Stimulated activated CD8-positive, alpha-beta memory T cell treated with anti-CD3 and anti-CD28 coated beads, Interleukin-4, amount 100 ng/mL, for 4 hours (primary cell): Measurements from ENCODE around the gene RASGEF1C.

Experiments
- DNase-seq, 2 donors: peaks; one replicate each; pipeline ENCODE4 v3.0.0-alpha.2; 2020; ENCODE audit warnings: low read depth in 2 of 2, low spot score in 1 of 2

Gene RASGEF1C

DNA sequence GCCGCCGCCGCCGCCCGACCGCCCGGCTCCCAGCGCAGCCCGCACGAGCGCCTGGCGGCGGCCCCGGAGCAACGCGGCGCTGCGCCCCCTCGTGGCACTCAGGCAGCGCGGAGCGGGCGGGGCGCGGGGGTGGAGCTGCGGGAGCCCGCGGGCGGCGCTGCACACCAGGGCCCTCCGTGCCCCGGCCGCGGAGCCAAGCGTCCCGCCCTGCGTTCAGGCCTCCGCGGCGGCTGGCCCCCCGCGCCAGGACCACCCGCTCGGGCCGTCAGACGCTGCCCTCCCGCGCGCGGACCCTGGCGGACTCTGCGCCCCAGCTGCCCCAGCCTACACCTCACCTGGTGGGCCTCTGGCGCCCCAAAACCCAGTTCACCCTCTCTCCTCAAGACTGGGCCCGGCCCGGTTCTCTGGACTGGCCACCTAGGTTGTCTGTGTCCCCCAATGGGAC, at the start of gene RASGEF1C:
RASGEF1C (minus strand) TSS at position 75 of the 445 bp plus-strand sequence. CDS start 71,159 bp downstream, outside the sequence.
- DNase-seq = peak in 1 of 2 donors; percentile 12

DNA sequence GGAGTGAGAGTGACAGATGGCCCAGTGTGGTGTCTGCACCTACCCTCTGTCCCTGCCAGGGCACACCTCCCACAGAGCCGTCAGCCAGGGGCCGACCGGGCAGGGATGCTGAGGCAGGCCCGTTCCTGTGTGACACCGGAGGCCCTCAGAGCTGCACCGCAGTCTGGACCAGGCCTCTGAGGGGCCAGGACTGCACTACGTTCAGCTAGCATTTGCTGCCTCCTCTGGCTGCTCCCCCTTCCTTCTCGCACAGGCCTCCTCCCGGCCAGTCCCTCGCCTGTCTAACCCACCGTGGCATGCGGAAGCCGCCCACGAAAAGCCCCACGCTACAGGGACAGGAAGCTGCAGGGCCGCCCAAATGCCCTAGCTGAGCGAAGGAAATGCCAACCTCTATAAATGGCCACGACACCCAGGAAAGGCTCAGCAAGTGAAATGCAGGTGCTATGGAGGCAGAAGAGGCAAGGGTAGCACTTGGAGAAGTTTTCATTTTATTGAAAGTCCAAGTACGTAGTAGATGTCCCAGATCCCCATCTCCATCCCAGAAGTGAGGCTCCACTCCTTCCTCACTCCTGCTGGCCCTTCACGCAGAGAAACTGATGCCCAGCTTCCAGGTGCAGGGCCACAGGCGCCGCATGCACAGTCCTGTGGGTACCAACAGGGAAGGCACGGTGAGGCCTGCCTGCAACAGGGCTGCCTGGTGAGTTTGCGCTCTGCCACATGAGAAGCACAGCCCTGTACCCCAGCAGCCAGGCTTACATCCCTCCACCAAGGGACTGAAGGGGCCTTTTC, 44.2 kb upstream of the RASGEF1C start:
- DNase-seq = no peak

DNA sequence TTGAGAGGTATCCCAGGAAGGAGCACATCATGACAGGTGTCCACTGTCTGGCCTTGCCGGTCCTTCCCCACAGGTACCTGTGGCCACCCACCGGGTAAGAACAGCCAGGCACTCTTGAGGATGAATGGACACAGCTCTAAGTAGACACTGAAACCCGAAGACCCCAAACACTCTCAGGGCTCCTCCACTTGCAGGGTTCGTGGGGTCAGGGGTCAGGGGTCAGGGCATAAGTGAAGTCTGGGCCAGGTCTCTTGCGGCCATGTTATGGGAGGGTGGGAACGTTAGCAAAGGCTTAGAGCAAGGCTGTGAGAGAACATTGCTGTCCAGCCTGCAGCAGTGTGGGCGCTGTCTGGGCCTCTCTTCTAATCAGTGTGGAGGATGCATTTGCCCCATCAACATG, 42.9 kb upstream of the RASGEF1C start:
- DNase-seq = no peak

DNA sequence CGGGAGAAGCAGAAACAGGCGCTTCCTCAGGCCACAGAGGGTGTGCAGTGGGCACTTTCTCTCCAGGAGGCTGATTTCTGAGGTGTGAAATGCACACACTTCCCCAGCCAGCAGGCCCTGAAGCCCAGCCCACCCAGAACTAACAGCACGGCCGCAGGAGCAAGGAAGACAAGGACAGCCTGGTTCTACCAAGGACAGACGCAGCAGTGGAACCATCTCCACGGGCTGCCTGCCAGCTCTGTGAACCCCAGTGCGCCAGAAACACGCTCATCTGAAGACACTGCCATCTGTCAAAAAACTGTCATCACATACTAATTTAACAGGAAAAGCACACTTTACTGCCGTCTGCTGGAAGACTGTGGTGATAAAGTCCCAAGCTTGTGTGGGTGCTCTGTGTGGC, 42.1 kb upstream of the RASGEF1C start:
- no peak for DNase-seq

DNA sequence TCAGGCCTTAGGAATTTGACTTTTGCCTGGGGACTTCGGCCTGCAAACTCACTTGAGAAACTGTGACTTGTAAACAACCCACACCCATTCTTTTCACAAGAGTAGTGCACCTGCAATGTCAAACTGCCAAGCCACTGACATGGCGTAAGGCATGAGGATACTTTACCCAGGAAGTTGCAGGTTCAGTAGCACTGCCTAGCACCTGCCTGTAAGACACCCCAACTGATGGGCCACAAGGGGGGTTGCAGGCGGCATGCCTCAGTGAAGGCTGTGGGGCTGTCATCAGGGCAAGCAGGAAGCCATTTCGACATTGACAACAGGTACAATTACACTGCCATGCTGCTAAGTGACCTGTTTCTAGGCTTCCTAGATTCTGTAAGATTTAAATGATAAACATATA, 41.3 kb upstream of the RASGEF1C start:
- DNase-seq = no peak

DNA sequence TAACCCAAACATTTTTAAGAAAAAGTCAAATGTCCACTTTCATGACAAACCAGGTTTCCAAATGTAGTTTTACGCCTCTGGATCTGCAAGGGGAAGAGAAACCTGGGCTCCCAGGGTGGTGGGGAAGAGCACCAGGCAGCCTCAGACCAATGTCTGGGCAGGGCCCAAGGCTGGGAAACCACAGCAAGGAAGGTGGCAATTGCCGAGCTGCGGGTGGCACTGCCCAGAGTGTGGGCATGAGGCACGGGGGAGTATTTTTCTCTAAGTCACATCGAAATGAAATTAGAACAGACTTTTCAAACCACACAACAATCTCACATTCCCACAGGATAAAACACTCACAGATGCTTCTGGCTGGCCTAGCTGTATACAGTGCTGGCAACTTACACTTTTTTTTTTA, 32.6 kb upstream of the RASGEF1C start:
- no peak for DNase-seq

DNA sequence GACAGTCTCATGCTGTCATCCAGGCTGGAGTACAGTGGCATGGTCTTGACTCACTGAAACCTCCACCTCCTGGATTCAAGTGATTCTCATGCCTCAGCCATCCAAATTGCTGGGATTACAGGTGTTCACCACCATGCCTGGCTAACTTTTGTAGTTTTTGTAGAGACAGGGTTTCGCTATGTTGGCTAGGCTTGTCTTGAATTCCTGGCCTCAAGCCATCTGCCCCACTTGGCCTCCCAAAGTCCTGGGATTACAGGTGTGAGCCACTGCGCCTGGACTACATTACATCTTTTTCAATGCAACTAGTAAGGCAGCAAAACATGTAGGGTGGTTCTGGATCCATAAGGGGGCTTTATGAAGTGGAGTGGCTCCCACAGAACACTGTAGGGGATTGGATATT, 29.6 kb upstream of the RASGEF1C start:
- no peak for DNase-seq

DNA sequence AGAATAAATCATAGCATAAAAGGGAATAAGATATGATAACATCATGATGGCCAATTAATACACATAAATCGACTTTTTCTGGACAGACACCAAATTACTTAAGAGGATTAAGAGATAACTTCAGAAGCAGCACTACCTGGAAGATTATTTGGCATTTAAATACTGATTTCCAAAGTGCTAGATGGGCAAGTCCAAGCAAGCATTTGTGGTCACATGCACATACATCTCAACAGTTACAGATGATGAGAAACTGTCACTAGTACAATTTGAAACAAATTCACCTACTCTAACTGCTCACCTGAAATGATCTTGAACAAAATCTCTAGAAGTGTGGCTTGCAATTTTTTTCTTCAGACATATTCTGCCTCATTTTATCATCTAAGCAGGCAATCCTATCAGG, 26.8 kb upstream of the RASGEF1C start:
- DNase-seq = no peak

DNA sequence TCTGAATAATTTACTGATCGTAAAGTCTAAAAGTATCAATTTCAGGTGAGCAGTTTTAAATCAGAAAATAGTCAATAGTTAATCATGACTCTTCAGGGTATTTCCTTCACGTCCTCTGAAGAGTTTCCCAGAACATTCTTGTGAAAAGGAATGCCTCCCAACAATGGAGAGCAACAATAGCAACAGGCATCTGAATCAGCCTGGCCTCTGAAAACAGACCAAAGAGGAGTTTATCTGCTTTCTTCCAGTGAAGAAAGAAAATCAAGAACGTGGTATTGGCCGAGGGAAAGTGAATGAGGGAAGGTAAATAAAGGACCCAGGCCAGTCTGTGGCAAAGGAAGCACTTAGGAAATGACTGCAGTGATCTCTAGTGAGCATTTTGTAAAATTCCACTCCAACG, 26.1 kb upstream of the RASGEF1C start:
- DNase-seq = no peak

DNA sequence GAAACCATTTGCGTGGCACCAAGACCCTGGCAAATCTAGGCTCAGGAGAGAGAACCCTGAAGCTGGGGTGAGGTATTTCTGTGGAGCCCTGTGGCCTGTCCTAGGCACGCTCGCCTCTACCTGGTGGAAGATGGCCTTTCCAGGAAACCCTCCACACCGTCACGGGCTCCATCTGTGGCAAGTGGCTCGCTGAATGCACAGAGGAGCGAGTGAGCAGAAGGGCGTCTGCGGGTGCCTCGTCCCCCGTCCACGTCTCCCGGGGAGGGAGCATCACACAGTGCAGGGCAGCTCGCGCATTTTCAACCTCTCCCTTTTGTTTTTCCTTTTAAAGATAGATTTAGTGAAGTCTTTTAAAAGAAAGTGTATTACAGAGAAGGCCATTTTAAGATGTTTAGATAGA, 25.3 kb upstream of the RASGEF1C start:
- no peak for DNase-seq

DNA sequence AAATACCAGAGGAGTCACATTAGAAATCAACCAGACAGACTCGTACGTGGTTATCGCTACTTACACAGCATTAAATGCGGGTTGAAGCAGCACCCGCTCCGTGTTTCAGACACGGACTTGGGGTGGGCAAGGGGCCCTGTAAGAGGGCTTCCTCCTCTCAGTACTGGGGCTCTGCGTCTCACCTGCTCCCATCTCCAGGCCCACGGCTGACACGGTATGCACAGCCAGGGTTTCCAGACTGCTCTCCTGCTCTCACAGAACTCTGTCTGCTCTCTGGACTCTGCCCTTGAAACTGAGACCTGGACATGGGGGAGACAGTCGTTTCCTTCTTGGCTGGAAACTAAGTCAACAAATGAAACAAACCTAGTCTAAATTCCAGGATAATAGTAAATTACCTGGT, 24.7 kb upstream of the RASGEF1C start:
- DNase-seq = no peak

DNA sequence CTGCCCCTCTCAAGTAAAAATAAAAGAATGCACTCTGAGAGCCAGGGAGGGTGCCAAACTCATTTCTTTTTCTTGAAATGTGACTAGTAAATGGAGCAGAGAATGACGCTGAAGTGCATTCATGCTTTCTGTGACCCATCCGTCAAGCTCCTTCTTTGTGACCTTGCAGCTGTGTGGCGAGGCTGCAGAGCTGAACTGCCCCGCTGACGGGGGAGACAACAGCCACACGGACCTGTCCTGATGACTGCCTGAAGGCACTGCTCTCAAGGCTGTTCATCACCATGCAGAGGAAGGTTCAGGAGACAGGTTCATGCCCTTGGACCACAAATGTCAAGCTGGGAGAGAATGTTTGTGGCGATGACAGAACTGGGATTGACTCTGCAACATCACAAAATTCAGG, 21.0 kb upstream of the RASGEF1C start:
- DNase-seq = no peak

DNA sequence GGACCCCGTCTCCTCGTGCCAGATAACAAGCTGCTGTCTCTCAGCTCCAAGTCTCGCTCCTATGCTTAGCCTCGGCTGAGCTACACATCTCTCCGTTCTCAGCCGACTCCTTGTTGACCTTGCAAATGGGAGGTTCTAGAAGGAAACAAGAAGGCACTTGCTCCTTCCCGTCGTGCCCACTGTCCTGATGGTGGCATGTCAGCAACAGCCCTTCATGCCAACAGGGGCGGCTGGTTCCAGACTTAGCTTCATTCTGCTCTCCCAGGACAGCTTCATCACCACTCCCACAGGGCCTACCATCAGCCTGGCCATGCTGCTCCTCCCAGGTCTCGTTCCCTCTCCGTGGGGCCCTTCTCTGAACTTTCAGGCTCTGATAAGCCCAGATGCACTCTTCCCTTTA, 13.0 kb upstream of the RASGEF1C start:
- DNase-seq = no peak

DNA sequence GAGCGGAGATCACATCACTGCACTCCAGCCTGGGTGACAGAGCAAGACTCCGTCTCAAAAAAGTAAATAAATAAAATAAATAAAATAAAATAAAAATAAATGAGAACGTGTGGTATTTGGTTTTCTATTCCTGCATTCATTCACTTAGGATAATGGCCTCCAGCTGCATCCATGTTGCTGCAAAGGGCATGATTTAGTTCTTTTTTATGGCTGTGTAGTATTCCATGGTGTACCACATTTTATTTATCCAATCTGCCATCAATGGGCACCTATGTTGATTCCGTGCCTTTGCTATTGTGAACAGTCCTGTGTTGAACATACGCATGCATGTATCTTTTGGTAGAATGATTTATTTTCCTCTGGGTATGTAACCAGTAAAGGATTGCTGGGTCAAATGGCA, 8.8 kb upstream of the RASGEF1C start:
- DNase-seq = no peak

DNA sequence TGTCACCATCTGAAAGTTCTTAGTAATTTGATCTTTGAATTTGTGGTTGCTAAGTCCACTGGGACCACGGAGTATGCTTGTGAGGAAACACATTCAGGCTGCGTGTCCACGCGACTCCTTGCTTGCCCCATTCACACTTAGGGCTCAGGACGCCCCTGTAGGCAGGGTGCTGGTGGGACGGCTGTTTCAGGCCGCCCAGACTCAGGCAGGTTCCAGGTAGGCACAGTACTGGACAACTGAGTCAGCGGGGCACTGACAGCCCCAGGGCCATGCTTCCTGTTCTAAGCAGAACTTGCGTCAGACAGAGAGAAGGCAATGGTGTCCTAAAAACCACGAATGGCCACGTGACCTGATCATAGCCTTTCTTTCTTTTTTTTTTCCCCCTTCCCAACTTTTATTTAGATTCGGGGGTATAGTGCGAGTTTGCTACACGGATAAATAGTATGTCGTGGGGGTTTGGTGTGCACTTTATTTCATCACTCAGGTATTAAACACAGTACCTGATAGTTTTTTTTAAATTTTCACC, 7.7 kb upstream of the RASGEF1C start:
- DNase-seq = no peak

DNA sequence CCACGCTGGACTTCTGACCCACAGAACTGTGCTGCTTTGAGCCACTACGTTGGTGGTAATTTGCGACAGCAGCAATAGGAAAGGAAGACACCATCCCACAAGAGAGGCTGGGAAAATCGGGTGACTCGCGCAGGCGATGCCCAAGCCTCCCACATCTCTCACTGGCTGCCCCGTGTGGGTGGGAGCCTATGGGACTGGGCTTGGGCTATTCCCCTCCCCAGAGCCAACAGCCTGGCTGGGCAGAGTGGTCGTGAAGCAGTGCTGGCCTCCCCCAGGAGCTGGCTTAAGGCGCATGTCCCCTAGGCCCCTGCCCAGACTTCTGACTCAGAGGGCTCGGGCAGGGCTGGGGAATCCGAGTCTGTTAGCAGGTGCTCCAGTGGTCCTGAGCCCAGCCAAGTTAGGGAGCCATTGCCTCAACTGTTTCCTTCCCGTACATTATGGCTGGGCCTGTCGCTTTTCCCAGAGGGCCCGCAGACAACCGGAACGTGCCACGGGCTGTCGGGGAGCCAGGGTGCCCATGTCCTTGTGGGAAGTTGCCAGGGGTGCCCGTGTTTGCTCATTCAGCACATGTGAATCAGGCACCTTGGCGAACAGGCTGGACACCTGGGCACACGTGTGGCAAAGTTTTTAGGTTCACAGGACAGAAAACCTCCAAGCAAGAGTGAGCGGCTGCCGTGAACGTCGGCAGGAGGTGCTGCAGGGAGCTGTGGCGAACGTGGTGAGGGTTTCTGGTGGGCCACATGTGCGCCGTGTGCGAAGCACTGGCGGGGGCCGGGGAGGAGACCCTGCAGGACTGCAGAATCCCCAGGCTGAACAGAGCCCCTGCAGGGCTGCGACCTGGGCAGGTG, 7.0 kb upstream of the RASGEF1C start:
- no peak for DNase-seq

DNA sequence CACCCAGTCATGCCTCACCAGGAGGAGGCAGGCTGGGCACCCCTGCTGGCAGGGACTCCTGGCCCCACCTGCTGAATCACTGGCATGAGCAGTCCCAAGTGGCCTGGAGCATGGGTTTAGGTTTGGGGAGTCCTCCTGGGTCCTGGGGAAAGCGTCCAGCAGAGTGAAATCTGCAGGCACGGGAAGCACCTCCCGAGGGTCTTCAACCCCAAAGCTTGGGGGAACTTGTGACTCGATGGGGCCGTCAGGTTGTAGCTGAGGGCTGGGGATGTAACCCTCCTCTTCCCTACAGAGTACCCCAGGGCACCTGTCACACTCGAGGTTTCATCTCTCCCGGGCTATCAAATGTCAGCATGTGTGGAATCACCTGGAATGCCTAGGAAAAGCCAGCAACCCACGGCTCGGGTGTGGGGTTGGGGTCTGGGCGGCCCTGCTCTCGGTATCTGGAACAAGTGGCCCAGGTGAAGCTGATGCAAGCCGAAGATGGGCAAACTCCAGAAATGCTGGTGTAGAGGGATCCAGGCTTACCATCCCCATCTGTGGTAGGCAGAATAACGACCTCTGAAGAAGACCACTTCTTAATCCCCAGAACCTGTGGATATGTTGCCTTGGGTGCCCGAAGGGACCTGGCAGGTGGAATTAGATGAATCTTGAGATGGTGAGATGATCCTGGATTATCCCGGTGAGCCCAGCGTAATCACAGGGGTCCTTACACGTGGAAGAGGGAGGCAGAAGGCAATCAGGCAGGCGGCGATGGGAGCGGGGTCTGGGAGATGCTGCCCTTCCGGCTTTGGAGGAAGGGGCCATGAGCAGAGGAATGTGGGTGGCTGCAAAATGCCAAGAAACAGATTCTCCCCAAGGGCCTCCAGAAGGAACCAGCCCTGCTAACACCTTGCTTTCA, 6.1 kb upstream of the RASGEF1C start:
- no peak for DNase-seq

DNA sequence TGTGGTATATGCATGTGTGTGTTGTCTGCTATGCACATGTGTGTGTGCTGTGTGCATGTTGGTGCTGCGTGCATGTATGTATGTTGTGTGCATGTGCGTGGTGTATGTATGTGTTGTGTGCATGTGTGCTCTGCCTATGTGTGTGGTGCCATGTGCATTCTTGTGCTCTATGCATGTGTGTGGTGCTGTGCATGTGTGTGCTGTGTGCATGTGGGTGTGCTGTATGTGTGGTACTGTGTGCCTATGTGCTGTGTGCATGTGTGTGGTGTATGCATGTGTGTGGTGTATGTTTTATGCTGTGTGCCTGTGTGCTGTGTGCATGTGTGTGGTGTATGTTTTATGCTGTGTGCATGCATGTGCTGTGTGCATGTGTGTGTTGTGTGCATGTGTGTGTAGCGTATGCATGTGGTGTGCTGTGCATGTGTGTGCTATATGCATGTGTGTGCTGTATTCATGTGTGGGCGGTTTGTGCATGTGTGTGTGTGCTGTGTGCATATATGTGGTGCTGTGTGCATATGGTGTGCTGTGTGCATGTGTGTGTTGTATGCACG, 4.7 kb upstream of the RASGEF1C start:
- DNase-seq = no peak

DNA sequence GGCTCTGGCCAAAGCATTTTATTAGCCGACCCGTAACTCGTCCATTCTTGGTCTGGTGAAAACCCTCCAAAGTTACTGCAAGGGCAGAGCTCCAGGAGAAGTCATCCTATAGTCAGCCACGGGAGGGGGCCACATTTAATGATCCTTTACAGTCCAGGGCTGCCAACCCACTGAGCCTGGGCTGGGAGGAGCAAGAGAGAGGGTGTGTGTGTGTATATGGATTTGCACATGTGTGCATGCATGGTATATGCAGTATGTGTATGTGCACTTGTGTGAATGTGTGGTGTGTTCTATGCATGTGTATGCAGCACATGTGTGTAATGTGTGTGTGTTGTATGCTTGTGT, 4.2 kb upstream of the RASGEF1C start:
- no peak for DNase-seq

DNA sequence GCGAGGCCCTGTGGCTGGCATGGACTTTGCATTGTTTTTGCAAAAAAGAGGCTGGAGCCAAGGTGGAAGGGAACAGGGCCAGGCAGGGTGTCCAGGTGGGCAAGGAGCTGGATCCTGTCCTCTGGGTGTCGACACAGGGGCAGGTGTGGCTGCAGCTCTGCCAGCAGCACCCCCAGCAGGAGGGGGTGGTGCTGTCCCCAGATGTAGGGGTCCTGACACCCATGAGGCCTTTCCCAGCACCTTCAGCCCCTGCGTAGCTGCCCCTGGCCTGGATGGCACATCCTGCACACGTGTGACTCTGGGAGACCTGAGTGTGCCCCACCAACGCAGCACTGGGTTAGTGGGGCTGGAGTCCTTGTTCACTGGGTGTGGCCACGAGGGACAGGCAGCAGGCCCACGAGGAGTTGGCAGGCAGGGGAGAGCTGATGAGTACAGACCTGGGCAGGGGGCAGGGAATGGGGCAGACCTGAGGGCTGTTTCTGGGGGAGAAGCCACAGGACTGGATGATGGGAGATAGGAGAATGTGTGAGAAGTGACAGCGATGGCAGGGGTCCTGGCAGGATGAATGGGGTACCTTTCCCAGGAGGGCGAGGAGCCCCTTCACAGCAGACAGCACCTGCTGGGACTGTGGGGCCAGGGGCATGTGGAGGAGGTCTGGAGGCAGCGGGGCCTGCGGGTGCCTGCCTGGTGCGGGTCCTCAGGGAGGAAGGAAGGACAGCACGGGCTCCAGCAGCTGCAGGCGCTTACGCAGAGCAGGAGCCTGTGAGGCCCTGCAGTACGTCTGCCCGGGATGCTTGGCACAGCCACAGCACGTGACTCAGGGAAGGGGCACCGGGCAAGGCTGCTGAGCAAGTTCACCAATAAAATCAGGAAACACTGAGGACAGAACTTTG, 3.6 kb upstream of the RASGEF1C start:
- no peak for DNase-seq
